ENCODE data around the gene GLOD5.

The GLOD5 gene

DNA sequence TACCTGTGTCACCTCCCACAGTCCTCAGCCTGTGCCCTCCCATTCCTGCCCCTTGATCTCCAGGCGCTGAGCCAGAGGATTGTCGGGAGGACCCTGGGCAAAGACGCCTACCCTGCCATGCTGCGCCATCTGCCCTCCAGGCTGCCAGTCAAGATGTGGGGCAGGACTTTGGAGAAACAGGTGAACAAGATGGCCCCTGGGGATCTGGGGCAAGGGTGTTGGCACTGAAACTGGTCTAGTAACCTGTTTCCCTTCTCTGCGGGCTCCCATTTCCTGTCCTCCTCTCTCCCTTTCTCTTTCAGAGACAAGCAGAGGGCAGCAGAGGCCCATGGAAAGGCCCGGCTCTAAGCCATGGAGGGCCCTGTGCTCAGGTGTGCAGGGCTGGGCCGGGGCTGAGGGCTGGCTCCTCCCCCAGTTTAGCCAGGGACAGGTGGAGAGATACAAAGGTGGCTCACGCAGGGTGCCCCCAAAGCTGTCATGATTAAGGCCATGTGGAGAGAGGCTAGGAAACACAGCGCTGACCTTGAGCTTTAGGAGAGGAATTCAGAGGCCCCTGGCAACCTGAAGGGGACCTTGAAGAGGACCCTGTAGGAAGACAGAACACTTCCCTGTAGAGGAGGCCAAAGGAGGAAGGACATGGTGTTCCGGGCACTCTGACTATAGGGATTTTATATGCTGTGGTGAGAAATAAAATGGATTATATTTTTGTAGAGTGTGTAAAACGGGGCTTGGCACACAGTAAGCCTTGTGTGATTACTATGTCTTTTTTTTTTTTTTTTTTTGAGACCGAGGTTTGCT, at the start of gene GLOD5:
GLOD5 (plus strand) TSS at position 74 of the 798 bp plus-strand sequence; CDS start at position 118, 44 bp downstream.
- no peak for DNase-seq

DNA sequence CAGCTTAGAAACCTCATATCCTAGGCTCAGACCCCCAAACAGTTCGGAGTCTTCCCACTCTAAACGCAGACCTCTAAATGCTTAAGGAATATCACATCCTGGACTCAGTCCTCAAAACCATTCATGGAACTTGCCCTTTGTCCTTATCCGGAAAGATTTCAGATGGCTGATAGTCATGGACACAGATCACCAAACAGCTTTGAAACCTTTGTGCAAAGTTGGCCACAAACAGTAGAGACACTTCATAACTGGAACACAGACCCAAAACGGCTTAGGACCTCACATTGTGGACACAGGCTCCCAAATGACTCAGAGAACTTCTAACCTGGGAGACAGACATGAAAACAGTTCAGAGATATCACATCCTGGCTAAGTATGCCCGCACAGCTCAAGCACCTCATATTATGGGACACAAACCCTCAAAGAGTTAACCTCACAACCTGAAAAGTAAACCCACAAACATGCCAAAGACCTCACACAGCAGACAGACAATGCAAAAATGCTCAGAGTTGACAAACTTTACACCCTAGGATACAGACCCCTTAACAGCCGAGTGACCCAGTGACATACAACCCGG, 49.5 kb upstream of the GLOD5 start:
- no peak for DNase-seq

DNA sequence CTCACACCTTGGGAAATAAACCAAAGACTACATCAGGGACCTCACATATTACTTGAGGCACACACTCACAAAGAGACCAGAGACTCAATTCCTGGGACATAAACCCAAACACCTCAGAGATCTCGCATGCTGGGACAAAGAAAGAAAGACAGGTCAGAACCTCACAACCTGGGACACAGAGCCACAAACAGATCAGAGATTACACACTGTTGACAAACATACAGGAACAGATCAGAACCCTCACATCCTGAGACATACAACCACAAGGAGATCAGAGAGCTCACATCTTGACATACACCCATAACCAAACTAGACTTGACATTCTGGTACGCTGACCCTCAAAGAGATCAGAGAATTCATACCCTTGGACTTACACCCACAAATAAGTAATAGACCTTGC, 47.7 kb upstream of the GLOD5 start:
- no peak for DNase-seq

DNA sequence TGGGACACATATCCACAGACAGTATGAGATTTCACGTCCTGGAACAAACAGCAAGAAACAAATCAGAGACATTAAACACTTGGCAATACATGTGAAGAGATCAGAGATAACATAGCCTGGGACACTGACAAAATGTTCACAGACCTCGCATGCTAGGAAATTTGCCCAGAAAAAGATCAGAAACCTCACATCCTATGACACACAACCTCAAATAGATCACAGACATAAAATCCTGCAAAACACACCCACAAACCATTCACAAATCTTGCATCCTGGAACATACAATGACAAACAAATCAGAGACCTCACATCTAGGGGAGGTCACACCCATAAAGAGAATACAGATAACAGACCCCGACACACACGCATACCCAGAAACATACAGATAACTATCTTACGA, 47.0 kb upstream of the GLOD5 start:
- no peak for DNase-seq

DNA sequence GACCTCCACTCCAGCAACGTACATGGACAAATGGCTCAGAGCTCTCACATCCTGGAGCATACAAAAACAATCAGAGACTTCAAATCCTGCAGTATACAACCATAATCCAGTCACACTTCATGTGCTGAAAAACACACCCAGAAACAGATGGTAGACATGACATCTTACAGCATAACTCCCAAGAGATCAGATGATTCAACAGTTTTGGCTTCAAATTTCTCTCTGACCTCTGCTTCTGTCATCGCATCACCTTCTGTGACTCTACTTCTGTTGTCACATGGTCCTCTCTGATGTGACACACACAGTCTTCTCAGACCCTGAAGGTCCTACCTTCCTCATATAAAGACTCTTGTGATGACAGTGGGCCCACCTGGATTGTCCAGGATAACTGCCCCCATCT, 46.5 kb upstream of the GLOD5 start:
- DNase-seq: no peak

GRCh38 chrX:48715876-48716502, 45.6 kb upstream of the GLOD5 start:
- DNase-seq: no peak

GRCh38 chrX:48719958-48720357, 41.6 kb upstream of the GLOD5 start:
- no peak for DNase-seq

DNA sequence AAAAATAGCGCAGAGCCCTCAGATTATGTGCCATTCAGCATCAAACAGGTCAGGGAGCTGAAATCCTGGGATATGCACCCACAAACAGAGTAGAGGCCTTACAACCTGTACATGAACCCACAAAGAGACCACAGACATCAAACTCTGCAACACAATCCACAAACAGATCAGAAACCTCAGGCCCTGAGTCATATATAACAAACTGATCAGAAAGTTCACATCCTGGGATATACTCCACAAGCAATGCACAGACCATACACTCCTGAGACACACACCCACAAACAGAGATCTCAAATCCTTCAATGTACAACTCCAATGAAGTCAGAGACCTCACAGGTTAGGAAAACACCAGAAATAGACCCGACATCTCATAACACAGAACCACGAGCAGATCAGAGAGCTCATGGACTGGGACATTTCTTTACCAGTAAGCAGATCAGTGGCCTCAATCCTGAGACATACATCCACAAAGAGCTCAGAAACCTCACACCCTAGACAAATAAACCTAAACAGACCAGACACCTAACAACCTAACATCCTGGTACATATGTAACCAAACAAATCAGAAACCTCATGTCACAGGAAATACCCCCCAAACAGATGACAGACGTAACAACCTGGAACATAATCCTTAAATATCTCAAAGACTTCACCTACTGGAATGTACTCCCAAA, 40.8 kb upstream of the GLOD5 start:
- DNase-seq: no peak

DNA sequence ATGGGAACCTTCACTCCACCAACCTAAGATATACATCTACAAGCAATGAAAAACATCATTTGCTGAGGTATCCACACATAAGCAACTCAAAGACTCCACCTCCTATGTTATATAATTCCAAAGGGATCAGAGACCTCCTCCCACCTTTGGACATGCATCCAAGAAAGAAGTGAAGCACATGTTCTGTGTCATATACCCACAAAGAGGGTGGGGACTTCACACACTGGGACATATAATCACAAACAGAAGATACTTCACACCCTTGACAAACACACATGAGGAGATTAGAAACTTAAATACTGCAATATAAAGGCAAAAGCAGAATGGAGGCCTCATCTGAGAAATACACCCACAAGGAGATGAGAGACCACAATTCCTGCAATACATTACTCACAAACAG, 39.6 kb upstream of the GLOD5 start:
- no peak for DNase-seq

DNA sequence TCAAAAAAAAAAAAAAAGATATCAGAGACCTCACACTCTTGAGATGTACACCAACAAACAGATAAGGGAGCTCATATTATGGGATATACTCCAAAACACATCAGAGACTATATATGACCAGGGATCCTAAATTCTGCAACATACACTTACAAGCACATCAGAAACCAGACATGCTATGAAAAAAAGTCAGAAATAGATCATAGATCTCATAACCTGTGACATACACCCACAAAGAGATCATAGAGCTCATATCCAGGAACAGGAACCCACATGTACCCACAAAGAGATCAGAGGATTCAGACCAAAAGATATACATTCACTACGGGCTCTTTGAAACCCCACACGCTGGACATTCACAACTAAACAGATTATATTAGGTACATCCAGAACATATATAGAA, 35.0 kb upstream of the GLOD5 start:
- no peak for DNase-seq

- no peak for DNase-seq
Measured at GRCh38 chrX:48728653-48729052, 32.9 kb upstream of the GLOD5 start.

DNA sequence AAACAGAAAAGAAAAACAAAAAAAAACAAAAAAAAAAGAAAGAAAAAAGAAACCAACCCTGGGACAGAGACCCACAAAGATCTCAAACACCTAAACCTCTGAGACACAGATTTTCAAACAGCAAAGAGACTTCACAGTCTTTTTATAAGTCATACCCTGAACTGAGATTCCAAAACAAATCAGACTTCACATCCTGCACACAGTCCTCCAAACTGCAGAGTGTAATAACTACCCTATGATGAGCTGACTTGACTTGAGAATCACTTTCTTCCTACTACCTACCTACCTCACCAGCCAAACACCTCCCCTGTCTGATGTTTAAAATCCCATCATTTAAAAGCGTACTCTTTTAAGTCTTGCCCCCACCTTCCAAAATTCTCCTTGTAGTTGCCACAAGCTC, 25.2 kb upstream of the GLOD5 start:
- no peak for DNase-seq

DNA sequence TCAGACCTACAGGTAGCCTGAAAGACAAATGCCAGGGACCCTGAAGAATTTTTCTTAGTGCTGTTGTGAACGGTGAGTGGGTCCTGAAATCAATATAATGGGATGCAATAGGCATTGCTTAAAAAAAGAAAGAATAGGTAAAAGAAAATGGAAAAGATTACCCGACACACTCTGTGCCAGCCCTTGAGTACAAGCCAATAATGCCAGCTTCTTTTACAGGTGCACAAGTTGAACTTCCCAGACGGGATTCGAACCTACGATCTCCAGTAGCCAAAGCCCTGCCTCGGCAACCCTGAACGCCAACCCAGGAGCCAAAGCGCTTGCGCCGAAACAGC, 24.7 kb upstream of the GLOD5 start:
- DNase-seq: no peak

DNA sequence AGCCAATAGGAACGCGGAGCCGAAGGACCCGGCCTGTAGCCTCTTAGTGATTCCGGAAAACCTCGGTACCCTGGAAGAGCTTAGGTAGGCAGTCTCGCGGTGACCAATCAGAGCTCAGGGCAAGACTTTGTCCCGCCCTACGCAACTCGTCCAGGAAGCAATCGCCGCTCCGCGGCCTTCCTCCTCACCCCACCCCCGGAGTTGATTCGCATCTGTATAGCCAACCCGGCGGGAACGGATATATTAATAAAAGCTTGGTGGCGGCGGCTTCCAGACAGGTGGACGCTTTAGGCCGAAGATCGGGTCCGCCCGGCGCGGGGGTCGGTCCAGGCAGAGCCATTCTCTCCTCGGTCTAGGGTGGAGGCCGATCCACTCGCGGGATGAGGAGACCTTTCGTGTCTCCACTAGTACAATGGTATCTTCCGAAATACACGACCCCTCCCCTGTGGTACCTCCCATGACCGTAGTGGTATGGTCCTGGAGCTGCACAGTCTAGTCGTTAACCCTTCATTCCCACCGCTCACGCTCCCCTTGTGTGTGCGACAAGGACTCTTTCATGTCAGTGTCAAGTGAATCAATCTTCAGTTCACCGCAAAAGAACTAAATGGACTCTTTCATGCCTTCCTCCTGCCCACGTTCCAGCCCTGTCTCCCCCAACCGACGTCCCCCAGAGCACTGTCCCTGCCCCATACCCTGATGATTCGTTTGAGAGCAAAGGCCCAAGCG, 24.2 kb upstream of the GLOD5 start:
- peak; percentile 60 for DNase-seq

- no peak for DNase-seq
Measured at GRCh38 chrX:48737940-48738339, 23.6 kb upstream of the GLOD5 start.

DNA sequence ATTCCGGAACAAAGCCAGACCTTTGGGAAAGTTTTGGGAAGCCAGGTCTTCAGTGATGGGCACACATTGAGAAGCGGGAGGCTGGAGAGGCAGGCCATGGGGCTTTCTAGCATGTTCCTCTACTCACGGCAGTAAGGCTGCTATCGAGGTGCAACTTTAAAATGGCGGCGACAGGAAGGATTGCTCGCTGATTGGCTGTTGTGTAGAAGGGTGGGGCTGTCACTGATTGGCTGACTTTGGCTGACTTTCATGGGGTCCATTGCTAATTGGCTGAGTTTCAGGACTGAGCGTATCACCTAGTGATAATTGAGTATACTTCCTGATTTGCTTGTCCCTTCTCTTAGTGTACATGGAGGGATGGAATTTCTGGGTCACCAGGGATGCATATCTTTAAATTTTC, 19.7 kb upstream of the GLOD5 start:
- no peak for DNase-seq

- DNase-seq: no peak
Measured at GRCh38 chrX:48745222-48745621, 16.3 kb upstream of the GLOD5 start.

DNA sequence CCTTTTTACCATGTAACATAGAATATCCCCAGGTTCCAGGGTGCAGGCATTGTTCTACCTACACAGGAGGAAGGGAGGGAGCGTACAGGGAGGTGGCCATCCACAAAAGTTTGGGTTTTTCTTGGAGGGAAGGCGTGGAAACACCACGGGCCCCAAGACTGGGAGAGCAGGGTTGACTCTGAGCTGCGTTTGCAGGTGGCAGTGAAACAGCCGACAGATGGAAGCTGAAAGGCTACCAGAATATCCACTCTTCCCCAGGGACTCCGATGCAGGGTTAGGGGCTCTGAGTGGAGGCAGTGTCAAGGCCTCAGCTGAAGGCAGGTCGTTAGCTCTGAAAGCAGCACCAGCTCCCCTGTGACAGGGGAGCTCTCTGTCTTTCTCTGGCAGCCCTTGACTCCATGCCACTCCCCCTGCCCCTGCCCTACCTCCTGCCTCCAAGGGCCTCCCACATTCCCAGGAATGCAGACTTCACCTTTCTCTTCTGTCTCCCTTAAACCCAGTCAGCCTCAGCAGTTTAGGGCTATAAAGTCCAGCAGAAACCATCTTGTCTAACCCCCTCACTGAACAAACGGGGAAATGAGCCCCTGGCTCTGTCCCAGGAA, 14.0 kb upstream of the GLOD5 start:
- DNase-seq: no peak

- DNase-seq: no peak
Measured at GRCh38 chrX:48749182-48749581, 12.4 kb upstream of the GLOD5 start.

GRCh38 chrX:48751343-48751742, 10.2 kb upstream of the GLOD5 start:
- DNase-seq: no peak

- no peak for DNase-seq
Measured at GRCh38 chrX:48752498-48752897, 9.0 kb upstream of the GLOD5 start.

DNA sequence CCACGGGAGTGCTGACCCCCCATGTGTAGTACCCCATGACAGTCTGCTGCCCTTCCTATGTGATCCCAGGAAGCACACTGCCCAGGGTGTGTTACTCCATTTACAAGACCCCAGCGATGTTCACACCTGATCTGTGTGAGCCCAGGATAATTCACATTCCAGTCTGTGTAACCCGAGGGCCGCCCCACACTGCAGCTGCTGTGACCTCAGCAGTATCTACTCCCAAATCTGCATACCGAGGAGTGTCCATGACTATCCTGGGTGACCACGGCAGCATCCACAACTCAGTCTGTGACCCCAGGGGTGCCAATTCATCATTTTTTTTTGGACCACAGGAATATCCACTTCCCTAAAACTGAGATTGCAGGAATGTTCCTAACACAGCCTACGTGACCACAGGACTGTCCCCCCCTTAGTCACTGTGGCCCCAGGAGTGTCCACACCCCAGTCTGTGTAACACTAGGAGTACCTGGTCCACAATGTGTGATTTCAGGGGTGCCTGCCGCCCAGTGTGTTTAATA, 7.8 kb upstream of the GLOD5 start:
- no peak for DNase-seq

DNA sequence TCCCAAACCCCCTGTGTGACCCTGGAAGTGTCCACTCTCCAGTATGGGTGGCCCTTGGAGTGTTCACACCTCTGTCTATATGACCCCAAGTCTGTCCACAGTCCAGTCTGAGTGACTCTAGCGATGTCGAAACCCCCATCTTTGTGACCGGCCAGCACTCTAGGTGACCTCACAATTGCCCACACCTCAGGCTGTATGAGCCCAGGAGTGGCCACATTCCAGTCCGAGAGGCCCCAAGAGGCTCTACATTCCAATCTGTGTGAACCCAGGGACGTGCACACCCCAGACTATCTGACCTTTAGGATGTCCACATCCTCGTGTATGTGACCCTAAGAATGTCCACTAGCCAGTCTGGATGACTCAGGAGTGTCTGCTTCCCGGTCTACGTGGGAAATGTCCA, 7.3 kb upstream of the GLOD5 start:
- DNase-seq: no peak
